HEK293 (cell line): ENCODE measurements around the gene PLCL2.

ENCODE experiments used
- CTCF ChIA-PET: fragments of 350-600 bp; formaldehyde crosslinking; extraction: SDS; loops from one replicate; lab custom pipeline; 2021; ENCODE audit warnings: antibody characterized with exemption; lab: Yijun Ruan, JAX
- POLR2A ChIA-PET: fragments of 300-600 bp; formaldehyde crosslinking; extraction: SDS; loops from one replicate; lab custom pipeline; 2020; ENCODE audit warnings: antibody characterized with exemption, inconsistent platforms; lab: Yijun Ruan, JAX
- H3K27ac ChIP-seq: fragments of 200-500 bp; sonication (Bioruptor generic); 2 replicates; pipeline ENCODE4 v1.5.1; 2014; ENCODE audit warnings: low read depth, low read length, control low read depth, inconsistent platforms; ENCODE audit errors: extremely low read depth
- H3K36me3 ChIP-seq, 2 experiments: fragments of 200-500 bp in 1 of 2; sonication (Bioruptor generic) in 1 of 2; 1 replicate in 1 of 2; 2 replicates in 1 of 2; pipeline ENCODE4 v1.5.1; 2014 to 2017; ENCODE audit warnings: inconsistent platforms in 2 of 2, low read length in 2 of 2; ENCODE audit not compliant: control insufficient read depth in 2 of 2, insufficient read depth in 1 of 2
- H3K4me1 ChIP-seq: fragments of 200-500 bp; sonication (Bioruptor generic); 2 replicates; pipeline ENCODE4 v1.5.1; 2014; ENCODE audit warnings: mild to moderate bottlenecking, low read length, inconsistent platforms; ENCODE audit not compliant: control insufficient read depth, insufficient read depth
- H3K4me3 ChIP-seq: 2 replicates; pipeline ENCODE4 v1.5.1; 2011; ENCODE audit warnings: low read depth, mild to moderate bottlenecking, control low read depth, low read length, moderate library complexity
- H3K9me3 ChIP-seq: fragments of 200-500 bp; sonication (Bioruptor generic); 2 replicates; pipeline ENCODE4 v1.5.1; 2014; ENCODE audit warnings: low read depth, low read length, inconsistent platforms; ENCODE audit not compliant: control insufficient read depth, insufficient read depth
- EGR2 ChIP-seq: fragments of 450-650 bp; formaldehyde crosslinking; IDR thresholded peaks from 2 replicates; pipeline ENCODE4 v1.5.1; 2016; ENCODE audit warnings: low read depth, missing biosample characterization, missing genetic modification characterization
- GFI1B ChIP-seq: fragments of 450-650 bp; formaldehyde crosslinking; IDR thresholded peaks from 2 replicates; pipeline ENCODE4 v1.5.1; 2016; ENCODE audit warnings: missing biosample characterization, missing genetic modification characterization
- HOXC10 ChIP-seq: sonication (generic); formaldehyde crosslinking; IDR thresholded peaks from 2 replicates; pipeline ENCODE4 v1.8.1; 2023; ENCODE audit warnings: mild to moderate bottlenecking, missing genetic modification reagents
- KLF8 ChIP-seq: fragments of 450-650 bp; formaldehyde crosslinking; IDR thresholded peaks from 2 replicates; pipeline ENCODE4 v1.5.1; 2016; ENCODE audit warnings: missing biosample characterization, missing genetic modification characterization
- MYNN ChIP-seq: fragments of 450-650 bp; formaldehyde crosslinking; IDR thresholded peaks from 2 replicates; pipeline ENCODE4 v1.5.1; 2016; ENCODE audit warnings: missing biosample characterization, missing genetic modification characterization, borderline replicate concordance
- PRDM2 ChIP-seq: fragments of 450-650 bp; formaldehyde crosslinking; IDR thresholded peaks from 2 replicates; pipeline ENCODE4 v1.5.1; 2016; ENCODE audit warnings: missing biosample characterization, missing genetic modification characterization, borderline replicate concordance
- SALL2 ChIP-seq: fragments of 450-650 bp; formaldehyde crosslinking; IDR thresholded peaks from 2 replicates; pipeline ENCODE4 v1.5.0; 2017; ENCODE audit warnings: missing biosample characterization, mild to moderate bottlenecking, missing genetic modification characterization, borderline replicate concordance
- YY1 ChIP-seq: fragments of 450-650 bp; formaldehyde crosslinking; IDR thresholded peaks from 2 replicates; pipeline ENCODE4 v1.5.1; 2018; ENCODE audit warnings: missing biosample characterization, missing genetic modification characterization
- ZBTB6 ChIP-seq: fragments of 450-650 bp; formaldehyde crosslinking; IDR thresholded peaks from 2 replicates; pipeline ENCODE4 v1.5.1; 2017; ENCODE audit warnings: missing biosample characterization, missing genetic modification characterization
- ZBTB8A ChIP-seq: fragments of 450-650 bp; formaldehyde crosslinking; IDR thresholded peaks from 2 replicates; pipeline ENCODE4 v1.5.1; 2016; ENCODE audit warnings: missing biosample characterization, missing genetic modification characterization
- ZFHX2 ChIP-seq: fragments of 450-650 bp; formaldehyde crosslinking; conservative IDR thresholded peaks from 2 replicates; pipeline ENCODE4 v1.5.1; 2016; ENCODE audit warnings: missing biosample characterization, missing genetic modification characterization
- ZNF202 ChIP-seq: fragments of 450-650 bp; formaldehyde crosslinking; IDR thresholded peaks from 2 replicates; pipeline ENCODE4 v1.5.1; 2016; ENCODE audit warnings: missing biosample characterization, missing genetic modification characterization, borderline replicate concordance
- ZNF266 ChIP-seq: fragments of 450-650 bp; formaldehyde crosslinking; IDR thresholded peaks from 2 replicates; pipeline ENCODE4 v1.5.1; 2016; ENCODE audit warnings: missing biosample characterization, missing genetic modification characterization, low read depth
- ZNF341 ChIP-seq: fragments of 450-650 bp; formaldehyde crosslinking; IDR thresholded peaks from 2 replicates; pipeline ENCODE4; 2016; ENCODE audit warnings: low read depth, missing biosample characterization, missing genetic modification characterization
- ZNF391 ChIP-seq: fragments of 450-650 bp; formaldehyde crosslinking; IDR thresholded peaks from 2 replicates; pipeline ENCODE4 v1.5.1; 2016; ENCODE audit warnings: low read depth, missing biosample characterization, missing genetic modification characterization, borderline replicate concordance
- ZNF416 ChIP-seq: fragments of 450-650 bp; formaldehyde crosslinking; IDR thresholded peaks from 2 replicates; pipeline ENCODE4 v1.5.1; 2016; ENCODE audit warnings: missing biosample characterization, missing genetic modification characterization
- ZNF473 ChIP-seq: fragments of 450-650 bp; formaldehyde crosslinking; IDR thresholded peaks from 2 replicates; pipeline ENCODE4 v1.5.1; 2017; ENCODE audit warnings: missing biosample characterization, missing genetic modification characterization
- ZNF585B ChIP-seq: fragments of 450-650 bp; formaldehyde crosslinking; IDR thresholded peaks from 2 replicates; pipeline ENCODE4 v1.5.1; 2016; ENCODE audit warnings: missing biosample characterization, missing genetic modification characterization
- ZNF626 ChIP-seq: fragments of 450-650 bp; sonication (Bioruptor Pico); formaldehyde crosslinking; IDR thresholded peaks from 2 replicates; pipeline ENCODE4 v1.5.1; 2018; ENCODE audit warnings: missing biosample characterization, missing genetic modification characterization, inconsistent platforms
- ZNF791 ChIP-seq: fragments of 450-650 bp; formaldehyde crosslinking; IDR thresholded peaks from 2 replicates; pipeline ENCODE4 v1.5.1; 2016; ENCODE audit warnings: missing biosample characterization, missing genetic modification characterization
- ZSCAN5A ChIP-seq: fragments of 450-650 bp; formaldehyde crosslinking; IDR thresholded peaks from 2 replicates; pipeline ENCODE4 v1.5.1; 2016; ENCODE audit warnings: missing biosample characterization, missing genetic modification characterization
- TF ChIP-seq, protein P1 (sequence below): fragments of 450-650 bp; formaldehyde crosslinking; IDR thresholded peaks from 2 replicates; pipeline ENCODE4 v1.5.1; 2016; ENCODE audit warnings: missing biosample characterization, missing genetic modification characterization
- TF ChIP-seq, protein P2 (sequence below): fragments of 450-650 bp; formaldehyde crosslinking; IDR thresholded peaks from 2 replicates; pipeline ENCODE4 v1.5.1; 2016; ENCODE audit warnings: missing biosample characterization, missing genetic modification characterization

The PLCL2 gene

GRCh38 chr3:17119201-17120072, 234.7 kb downstream of the PLCL2 start (continued):
- TF ChIP-seq PRDM2 (tag by site-specific recombination) (no peak), GFI1B (no peak), ZNF266 (tag by site-specific recombination) (no peak), SALL2 (tag by site-specific recombination) (no peak), ZNF341 (tag by site-specific recombination) (no peak), ZFHX2 (tag by site-specific recombination) (no peak), ZNF626 (no peak), EGR2 (tag by site-specific recombination) (0 out of 2 replicates have a peak, but pooled peaks have one; percentile 9)
- TF ChIP-seq, all 188 proteins: peak for 3

GRCh38 chr3:17120115-17120514, 235.4 kb downstream of the PLCL2 start:
- H3K27ac ChIP-seq = no peak overlapping the region
- no peaks in the 10 kb centered on the region for H3K4me1 ChIP-seq
- H3K9me3 ChIP-seq = no peaks in the 10 kb centered on the region
- POLR2A ChIA-PET = no interaction called here
- CTCF ChIA-PET = no interaction called here
- no peak overlapping the region for H3K4me3 ChIP-seq
- no peak for TF ChIP-seq KLF8
- no peak for TF ChIP-seq ZNF791 (tag by site-specific recombination)
- TF ChIP-seq MYNN (tag by site-specific recombination) = no peak
- H3K36me3 ChIP-seq = no peaks in the 10 kb centered on the region

GRCh38 chr3:17121336-17121735, 236.6 kb downstream of the PLCL2 start:
- no peaks in the 10 kb centered on the region for H3K36me3 ChIP-seq
- no peak overlapping the region for H3K4me3 ChIP-seq
- TF ChIP-seq HOXC10 (CRISPR knock-in tag) (no peak), ZBTB6 (tag by site-specific recombination) (no peak), ZNF416 (tag by site-specific recombination) (no peak), ZNF473 (no peak), ZNF391 (tag by site-specific recombination) (no peak), ZNF585B (tag by site-specific recombination) (no peak), ZBTB8A (tag by site-specific recombination) (no peak), ZNF626 (no peak), YY1 (no peak), ZNF202 (tag by site-specific recombination) (no peak), ZSCAN5A (tag by site-specific recombination) (no peak)
- TF ChIP-seq, protein P1, sequence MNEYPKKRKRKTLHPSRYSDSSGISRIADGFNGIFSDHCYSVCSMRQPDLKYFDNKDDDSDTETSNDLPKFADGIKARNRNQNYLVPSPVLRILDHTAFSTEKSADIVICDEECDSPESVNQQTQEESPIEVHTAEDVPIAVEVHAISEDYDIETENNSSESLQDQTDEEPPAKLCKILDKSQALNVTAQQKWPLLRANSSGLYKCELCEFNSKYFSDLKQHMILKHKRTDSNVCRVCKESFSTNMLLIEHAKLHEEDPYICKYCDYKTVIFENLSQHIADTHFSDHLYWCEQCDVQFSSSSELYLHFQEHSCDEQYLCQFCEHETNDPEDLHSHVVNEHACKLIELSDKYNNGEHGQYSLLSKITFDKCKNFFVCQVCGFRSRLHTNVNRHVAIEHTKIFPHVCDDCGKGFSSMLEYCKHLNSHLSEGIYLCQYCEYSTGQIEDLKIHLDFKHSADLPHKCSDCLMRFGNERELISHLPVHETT (tag by site-specific recombination) = no peak
- TF ChIP-seq, protein P2, sequence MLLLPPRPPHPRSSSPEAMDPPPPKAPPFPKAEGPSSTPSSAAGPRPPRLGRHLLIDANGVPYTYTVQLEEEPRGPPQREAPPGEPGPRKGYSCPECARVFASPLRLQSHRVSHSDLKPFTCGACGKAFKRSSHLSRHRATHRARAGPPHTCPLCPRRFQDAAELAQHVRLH (tag by site-specific recombination) = no peak
- H3K4me1 ChIP-seq = no peaks in the 10 kb centered on the region
- H3K27ac ChIP-seq = no peak overlapping the region
- H3K9me3 ChIP-seq = no peaks in the 10 kb centered on the region
- ChIA-PET CTCF (no interaction called here), POLR2A (no interaction called here)
